ENCODE results near the gene LOXL3.

LOXL3 gene

DNA sequence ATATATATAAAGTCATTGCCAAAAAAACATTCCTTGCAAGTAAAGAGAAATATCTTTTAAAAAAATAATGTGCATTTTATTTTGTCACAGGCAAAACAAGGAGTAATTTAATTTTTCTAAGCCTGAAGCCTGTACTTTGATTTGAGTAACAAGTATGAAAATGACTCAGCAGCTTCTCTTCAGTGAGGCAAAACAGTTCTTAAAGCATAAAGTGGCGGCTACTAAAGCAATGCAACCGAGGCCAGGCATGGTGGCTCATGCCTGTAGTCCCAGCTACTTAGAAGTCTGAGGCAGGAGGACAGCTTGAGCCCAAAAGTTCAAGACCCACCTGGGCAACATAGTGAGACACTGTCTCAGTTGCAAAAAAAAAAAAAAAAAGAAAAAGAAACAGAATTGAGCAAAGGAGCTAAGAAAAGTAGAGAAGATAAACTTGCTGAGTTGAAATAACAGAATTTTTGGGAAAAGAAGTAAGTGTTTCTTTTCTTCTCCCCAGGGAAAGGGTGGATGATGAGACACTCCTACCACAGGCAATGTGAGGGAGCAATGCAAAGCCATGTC lies 30.4 kb upstream of the LOXL3 start:
- H3K4me1 ChIP-seq (ENCODE audit: control insufficient read depth, insufficient read depth, low read length): peaks cover 15% of the 10 kb centered on the region

GRCh38 chr2:74583504-74583903 lies 29.8 kb upstream of the LOXL3 start:
- Histone ChIP-seq H3K9me3 (ENCODE audit: control insufficient read depth, low read length) (no peaks in the 10 kb centered on the region), H3K27me3 (replicated peaks; ENCODE audit: control insufficient read depth, insufficient read depth, low read length) (no peaks in the 10 kb centered on the region), H3K9ac (ENCODE audit: low read length) (peak overlapping the region; percentile 68), H3K36me3 (ENCODE audit: control insufficient read depth, insufficient read depth, low read length, severe bottlenecking) (no peaks in the 10 kb centered on the region), H3K4me1 (ENCODE audit: control insufficient read depth, insufficient read depth, low read length) (peaks cover 15% of the 10 kb centered on the region), H3K4me3 (ENCODE audit: low read length) (peak overlapping the region; percentile 12)
- DNase-seq (ENCODE audit: low read depth): peak; percentile 72

More for the DNA sequence above, 30.4 kb upstream of the LOXL3 start:
- peak; percentile 76 for DNase-seq (ENCODE audit: low read depth)
- Histone ChIP-seq H3K36me3 (ENCODE audit: control insufficient read depth, insufficient read depth, low read length, severe bottlenecking) (no peaks in the 10 kb centered on the region), H3K9me3 (ENCODE audit: control insufficient read depth, low read length) (no peaks in the 10 kb centered on the region), H3K9ac (ENCODE audit: low read length) (peak overlapping the region; percentile 59), H3K27me3 (replicated peaks; ENCODE audit: control insufficient read depth, insufficient read depth, low read length) (no peaks in the 10 kb centered on the region), H3K4me3 (ENCODE audit: low read length) (peak overlapping the region; percentile 12)

- H3K9me3 ChIP-seq (ENCODE audit: control insufficient read depth, low read length): no peaks in the 10 kb centered on the region
- no peaks in the 10 kb centered on the region for H3K27me3 ChIP-seq (replicated peaks; ENCODE audit: control insufficient read depth, insufficient read depth, low read length)
- DNase-seq (ENCODE audit: low read depth): no peak
- no peak overlapping the region for H3K4me3 ChIP-seq (ENCODE audit: low read length)
- peaks cover 24% of the 10 kb centered on the region for H3K4me1 ChIP-seq (ENCODE audit: control insufficient read depth, insufficient read depth, low read length)
- H3K36me3 ChIP-seq (ENCODE audit: control insufficient read depth, insufficient read depth, low read length, severe bottlenecking): no peaks in the 10 kb centered on the region
- H3K9ac ChIP-seq (ENCODE audit: low read length): no peak overlapping the region
Observed at GRCh38 chr2:74582184-74582583, 28.4 kb upstream of the LOXL3 start.

- no peak overlapping the region for H3K4me3 ChIP-seq (ENCODE audit: low read length)
- no peak overlapping the region for H3K9ac ChIP-seq (ENCODE audit: low read length)
- H3K9me3 ChIP-seq (ENCODE audit: control insufficient read depth, low read length): no peaks in the 10 kb centered on the region
- H3K36me3 ChIP-seq (ENCODE audit: control insufficient read depth, insufficient read depth, low read length, severe bottlenecking): no peaks in the 10 kb centered on the region
- no peaks in the 10 kb centered on the region for H3K27me3 ChIP-seq (replicated peaks; ENCODE audit: control insufficient read depth, insufficient read depth, low read length)
- DNase-seq (ENCODE audit: low read depth): no peak
- peaks cover 31% of the 10 kb centered on the region for H3K4me1 ChIP-seq (ENCODE audit: control insufficient read depth, insufficient read depth, low read length)
Observed at GRCh38 chr2:74581463-74581862, 27.7 kb upstream of the LOXL3 start.

- no peak for DNase-seq (ENCODE audit: low read depth)
- H3K4me3 ChIP-seq (ENCODE audit: low read length): no peak overlapping the region
- H3K4me1 ChIP-seq (ENCODE audit: control insufficient read depth, insufficient read depth, low read length): peaks cover 43% of the 10 kb centered on the region
- no peaks in the 10 kb centered on the region for H3K36me3 ChIP-seq (ENCODE audit: control insufficient read depth, insufficient read depth, low read length, severe bottlenecking)
- H3K9ac ChIP-seq (ENCODE audit: low read length): no peak overlapping the region
- no peaks in the 10 kb centered on the region for H3K9me3 ChIP-seq (ENCODE audit: control insufficient read depth, low read length)
- no peaks in the 10 kb centered on the region for H3K27me3 ChIP-seq (replicated peaks; ENCODE audit: control insufficient read depth, insufficient read depth, low read length)
Observed at GRCh38 chr2:74578408-74578807, 24.7 kb upstream of the LOXL3 start.

DNA sequence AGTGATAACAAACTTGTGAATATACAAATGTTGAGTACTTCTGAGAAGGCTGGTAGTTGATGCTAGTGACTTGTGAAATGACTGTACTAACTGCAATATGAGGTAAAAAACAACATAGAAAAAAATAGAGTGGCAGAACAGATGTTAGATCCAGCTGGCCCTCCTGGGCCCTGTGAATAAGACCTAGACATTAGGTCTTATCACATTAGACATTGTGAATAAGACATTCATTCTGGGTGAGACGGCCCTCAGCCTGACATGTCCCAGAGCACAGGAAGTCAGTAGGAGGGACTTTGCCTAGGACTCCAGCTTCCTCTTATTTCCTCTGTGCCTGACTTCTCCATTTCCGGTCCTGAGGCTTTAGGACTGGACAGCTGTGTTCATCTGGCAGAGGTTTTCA lies 23.7 kb upstream of the LOXL3 start:
- H3K9me3 ChIP-seq (ENCODE audit: control insufficient read depth, low read length): no peaks in the 10 kb centered on the region
- peaks cover 39% of the 10 kb centered on the region for H3K4me1 ChIP-seq (ENCODE audit: control insufficient read depth, insufficient read depth, low read length)
- H3K4me3 ChIP-seq (ENCODE audit: low read length): peak overlapping the region; percentile 51
- no peak for DNase-seq (ENCODE audit: low read depth)
- peak overlapping the region; percentile 53 for H3K9ac ChIP-seq (ENCODE audit: low read length)
- no peaks in the 10 kb centered on the region for H3K27me3 ChIP-seq (replicated peaks; ENCODE audit: control insufficient read depth, insufficient read depth, low read length)
- H3K36me3 ChIP-seq (ENCODE audit: control insufficient read depth, insufficient read depth, low read length, severe bottlenecking): no peaks in the 10 kb centered on the region

DNA sequence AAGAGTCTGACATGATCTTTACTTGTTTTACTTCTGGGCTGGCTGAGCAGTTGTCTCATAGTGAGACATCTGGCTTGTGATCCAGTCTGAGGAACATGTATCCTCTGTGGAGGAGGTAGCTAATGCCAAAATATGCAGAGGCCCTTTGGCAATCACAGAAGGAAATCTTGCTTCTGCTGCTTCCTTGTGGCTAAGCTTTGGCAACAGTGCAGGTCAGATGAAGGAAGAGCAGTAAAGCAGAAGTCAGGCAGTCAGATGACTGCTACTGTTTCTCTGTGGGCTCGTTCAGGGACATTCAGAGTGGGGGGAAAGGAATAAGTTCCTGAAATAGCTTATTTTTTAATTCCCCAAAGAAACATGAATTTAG lies 23.1 kb upstream of the LOXL3 start:
- Histone ChIP-seq H3K9ac (ENCODE audit: low read length) (peak overlapping the region; percentile 64), H3K4me3 (ENCODE audit: low read length) (peak overlapping the region; percentile 51), H3K9me3 (ENCODE audit: control insufficient read depth, low read length) (no peaks in the 10 kb centered on the region), H3K4me1 (ENCODE audit: control insufficient read depth, insufficient read depth, low read length) (peaks cover 39% of the 10 kb centered on the region), H3K36me3 (ENCODE audit: control insufficient read depth, insufficient read depth, low read length, severe bottlenecking) (no peaks in the 10 kb centered on the region), H3K27me3 (replicated peaks; ENCODE audit: control insufficient read depth, insufficient read depth, low read length) (no peaks in the 10 kb centered on the region)
- peak; percentile 86 for DNase-seq (ENCODE audit: low read depth)

- Histone ChIP-seq H3K9me3 (ENCODE audit: control insufficient read depth, low read length) (no peaks in the 10 kb centered on the region), H3K36me3 (ENCODE audit: control insufficient read depth, insufficient read depth, low read length, severe bottlenecking) (no peaks in the 10 kb centered on the region), H3K4me3 (ENCODE audit: low read length) (peak overlapping the region; percentile 40), H3K27me3 (replicated peaks; ENCODE audit: control insufficient read depth, insufficient read depth, low read length) (no peaks in the 10 kb centered on the region), H3K4me1 (ENCODE audit: control insufficient read depth, insufficient read depth, low read length) (peaks cover 39% of the 10 kb centered on the region), H3K9ac (ENCODE audit: low read length) (peak overlapping the region; percentile 64)
- DNase-seq (ENCODE audit: low read depth): no peak
Observed at GRCh38 chr2:74576211-74576862, 22.6 kb upstream of the LOXL3 start.

- Histone ChIP-seq H3K9me3 (ENCODE audit: control insufficient read depth, low read length) (no peaks in the 10 kb centered on the region), H3K9ac (ENCODE audit: low read length) (no peak overlapping the region), H3K36me3 (ENCODE audit: control insufficient read depth, insufficient read depth, low read length, severe bottlenecking) (no peaks in the 10 kb centered on the region), H3K4me3 (ENCODE audit: low read length) (no peak overlapping the region), H3K27me3 (replicated peaks; ENCODE audit: control insufficient read depth, insufficient read depth, low read length) (no peaks in the 10 kb centered on the region), H3K4me1 (ENCODE audit: control insufficient read depth, insufficient read depth, low read length) (peaks cover 39% of the 10 kb centered on the region)
- DNase-seq (ENCODE audit: low read depth): no peak
Observed at GRCh38 chr2:74575320-74575719, 21.6 kb upstream of the LOXL3 start.

DNA sequence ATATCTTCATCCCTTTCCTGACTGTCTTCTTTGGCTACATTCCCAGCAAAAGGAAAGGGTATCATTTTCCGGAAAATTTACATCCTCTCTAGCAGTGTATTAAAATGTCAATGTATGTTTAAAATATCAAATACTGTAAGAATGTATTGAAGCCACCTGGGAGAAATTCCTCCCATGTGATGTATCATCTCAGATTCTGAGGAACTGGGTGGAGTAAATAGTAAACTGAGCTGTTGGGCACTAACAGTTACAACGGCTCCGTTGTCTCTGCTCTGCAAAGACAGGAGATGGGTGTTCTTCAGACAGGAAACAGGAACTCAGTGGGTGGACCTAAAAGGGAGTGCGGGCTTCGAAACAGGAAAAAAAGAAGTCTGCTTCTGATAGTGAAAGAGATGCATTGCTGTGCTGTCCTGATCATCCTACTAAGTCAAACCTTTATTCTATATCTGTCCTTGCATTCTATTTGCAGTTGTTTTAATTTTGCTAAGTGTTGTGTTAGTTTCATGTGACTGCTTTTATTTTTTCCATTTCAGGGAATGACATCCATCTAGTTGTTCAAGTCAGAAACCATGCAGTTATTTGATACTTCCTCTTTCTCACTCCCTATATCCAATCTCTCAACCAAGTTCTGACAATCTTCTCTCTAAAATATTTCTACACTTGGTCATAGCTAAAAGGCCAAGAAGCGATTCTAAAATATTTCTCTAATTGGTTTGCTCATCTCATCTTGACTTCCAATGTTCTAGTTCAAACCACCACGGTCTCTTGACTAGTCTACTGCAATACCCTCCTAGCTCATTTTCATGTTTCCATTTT lies 20.2 kb upstream of the LOXL3 start:
- Histone ChIP-seq H3K9me3 (ENCODE audit: control insufficient read depth, low read length) (no peaks in the 10 kb centered on the region), H3K9ac (ENCODE audit: low read length) (peak overlapping the region; percentile 8), H3K36me3 (ENCODE audit: control insufficient read depth, insufficient read depth, low read length, severe bottlenecking) (no peaks in the 10 kb centered on the region), H3K4me1 (ENCODE audit: control insufficient read depth, insufficient read depth, low read length) (peaks cover 41% of the 10 kb centered on the region), H3K4me3 (ENCODE audit: low read length) (peak overlapping the region; percentile 58), H3K27me3 (replicated peaks; ENCODE audit: control insufficient read depth, insufficient read depth, low read length) (no peaks in the 10 kb centered on the region)
- peak; percentile 50 for DNase-seq (ENCODE audit: low read depth)

- Histone ChIP-seq H3K27me3 (replicated peaks; ENCODE audit: control insufficient read depth, insufficient read depth, low read length) (no peaks in the 10 kb centered on the region), H3K9ac (ENCODE audit: low read length) (no peak overlapping the region), H3K4me1 (ENCODE audit: control insufficient read depth, insufficient read depth, low read length) (peaks cover 49% of the 10 kb centered on the region), H3K36me3 (ENCODE audit: control insufficient read depth, insufficient read depth, low read length, severe bottlenecking) (no peaks in the 10 kb centered on the region), H3K9me3 (ENCODE audit: control insufficient read depth, low read length) (no peaks in the 10 kb centered on the region), H3K4me3 (ENCODE audit: low read length) (no peak overlapping the region)
- no peak for DNase-seq (ENCODE audit: low read depth)
Observed at GRCh38 chr2:74572178-74572925, 18.6 kb upstream of the LOXL3 start.

Measured in adipocyte (in vitro differentiated cells).